ENCODE data around the gene MSH3.

MSH3 gene

GRCh38 chr5:80761966-80762365, 107.5 kb downstream of the MSH3 start:
- TF ChIP-seq GLIS3 (CRISPR knock-in tag; IDR thresholded peaks at IDR 0.05) (no peak), ZNF8 (CRISPR knock-in tag; IDR thresholded peaks at IDR 0.05) (no peak), ZFP30 (CRISPR knock-in tag; IDR thresholded peaks at IDR 0.05) (no peak), ISL1 (CRISPR knock-in tag; IDR thresholded peaks at IDR 0.05) (no peak), ZNF565 (CRISPR knock-in tag; conservative IDR thresholded peaks at IDR 0.05; ENCODE audit: low read depth) (no peak), CSDC2 (CRISPR knock-in tag; IDR thresholded peaks at IDR 0.05) (no peak), OSR1 (CRISPR knock-in tag; IDR thresholded peaks at IDR 0.05) (no peak), ARNTL (CRISPR knock-in tag; IDR thresholded peaks at IDR 0.05; ENCODE audit: borderline replicate concordance, low read depth) (no peak), POU6F1 (CRISPR knock-in tag; IDR thresholded peaks at IDR 0.05; ENCODE audit: borderline replicate concordance, low read depth) (no peak), TCF4 (CRISPR knock-in tag; IDR thresholded peaks at IDR 0.05; ENCODE audit: borderline replicate concordance) (no peak), SNAI2 (CRISPR knock-in tag; IDR thresholded peaks at IDR 0.05) (no peak), ZFP3 (CRISPR knock-in tag; IDR thresholded peaks at IDR 0.05) (no peak), PPARA (CRISPR knock-in tag; IDR thresholded peaks at IDR 0.05; ENCODE audit: borderline replicate concordance) (no peak)
- ATAC-seq, result no peak

GRCh38 chr5:80762573-80762972, 108.1 kb downstream of the MSH3 start:
- TF ChIP-seq ISL1 (CRISPR knock-in tag; IDR thresholded peaks at IDR 0.05) (no peak), ZFP30 (CRISPR knock-in tag; IDR thresholded peaks at IDR 0.05) (no peak), POU6F1 (CRISPR knock-in tag; IDR thresholded peaks at IDR 0.05; ENCODE audit: borderline replicate concordance, low read depth) (no peak), CREB5 (CRISPR knock-in tag; IDR thresholded peaks at IDR 0.05; ENCODE audit: low read depth) (no peak), ZFP3 (CRISPR knock-in tag; IDR thresholded peaks at IDR 0.05) (no peak), ZNF565 (CRISPR knock-in tag; conservative IDR thresholded peaks at IDR 0.05; ENCODE audit: low read depth) (no peak), OSR1 (CRISPR knock-in tag; IDR thresholded peaks at IDR 0.05) (no peak), ARNTL (CRISPR knock-in tag; IDR thresholded peaks at IDR 0.05; ENCODE audit: borderline replicate concordance, low read depth) (no peak), ZNF70 (CRISPR knock-in tag; IDR thresholded peaks at IDR 0.05) (no peak), CSRNP3 (CRISPR knock-in tag; IDR thresholded peaks at IDR 0.05) (no peak), TCF4 (CRISPR knock-in tag; IDR thresholded peaks at IDR 0.05; ENCODE audit: borderline replicate concordance) (no peak), CSDC2 (CRISPR knock-in tag; IDR thresholded peaks at IDR 0.05) (no peak), PATZ1 (CRISPR knock-in tag; IDR thresholded peaks at IDR 0.05; ENCODE audit: borderline replicate concordance) (no peak), ZC3H10 (CRISPR knock-in tag; IDR thresholded peaks at IDR 0.05) (no peak), GLIS3 (CRISPR knock-in tag; IDR thresholded peaks at IDR 0.05) (no peak), BACH2 (CRISPR knock-in tag; IDR thresholded peaks at IDR 0.05; ENCODE audit: borderline replicate concordance) (no peak)
- ATAC-seq, result no peak

GRCh38 chr5:80763211-80763610, 108.8 kb downstream of the MSH3 start:
- ATAC-seq, result no peak
- TF ChIP-seq POU6F1 (CRISPR knock-in tag; IDR thresholded peaks at IDR 0.05; ENCODE audit: borderline replicate concordance, low read depth), result no peak

Measured in SK-N-SH treated with all-trans-retinoic acid at 6 μM for 48 hours (cell line).